Spleen (tissue), 11 donors: ENCODE results near the gene DDAH1. TPM values are rescaled to one million over a fixed set of nuclear protein-coding genes. Genes with fewer than 3 reads are reported as not detected.

Experiments
- DNase-seq: peaks from one replicate; pipeline ENCODE4 v3.0.0-alpha.2; 2020
- H3K27ac ChIP-seq, 8 donors: fragments of 200-600 bp; sonication (generic) in 7 of 8; 1 replicate in 4 of 8; 2 replicates in 4 of 8; pipeline versions ENCODE4 v1.5.0 to v1.8.0; 2016 to 2021; ENCODE audit warnings: inconsistent platforms in 4 of 8, mild to moderate bottlenecking in 4 of 8, moderate library complexity in 1 of 8
- H3K27me3 ChIP-seq, 7 donors: fragments of 200-600 bp; sonication (generic) in 6 of 7; replicated peaks in 1 of 7; 1 replicate in 4 of 7; 2 replicates in 3 of 7; pipeline versions ENCODE4 v1.5.0 to v1.8.0; 2016 to 2021; ENCODE audit warnings: inconsistent platforms in 3 of 7, mild to moderate bottlenecking in 1 of 7
- H3K36me3 ChIP-seq, 6 donors: fragments of 200-600 bp; sonication (generic) in 5 of 6; 1 replicate in 4 of 6; 2 replicates in 2 of 6; pipeline versions ENCODE4 v1.5.0 to v1.8.0; 2016 to 2021; ENCODE audit warnings: inconsistent platforms in 2 of 6
- H3K4me1 ChIP-seq, 6 donors: fragments of 200-600 bp; sonication (generic) in 5 of 6; 1 replicate in 3 of 6; 2 replicates in 3 of 6; pipeline versions ENCODE4 v1.5.0 to v1.8.0; 2016 to 2021; ENCODE audit warnings: inconsistent platforms in 3 of 6
- H3K4me3 ChIP-seq, 8 donors: fragments of 200-600 bp; sonication (generic) in 7 of 8; 1 replicate in 4 of 8; 2 replicates in 4 of 8; pipeline versions ENCODE4 v1.5.0 to v1.8.0; 2016 to 2021; ENCODE audit warnings: inconsistent platforms in 4 of 8, mild to moderate bottlenecking in 4 of 8, moderate library complexity in 2 of 8
- H3K9me3 ChIP-seq, 8 donors: fragments of 200-600 bp; sonication (generic) in 7 of 8; 1 replicate in 4 of 8; 2 replicates in 4 of 8; pipeline versions ENCODE4 v1.5.0 to v1.8.0; 2016 to 2021; ENCODE audit warnings: inconsistent platforms in 4 of 8
- CTCF ChIP-seq, 11 experiments: fragments of 200-600 bp in 7 of 11; fragments of 450-650 bp in 4 of 11; sonication (generic) in 4 of 11; IDR thresholded peaks in 8 of 11; conservative IDR thresholded peaks in 3 of 11; 1 replicate in 7 of 11; 2 replicates in 4 of 11; pipeline versions ENCODE4 v1.4.0 to v1.8.0; 2016 to 2021; ENCODE audit warnings: antibody characterized with exemption in 11 of 11, inconsistent platforms in 4 of 11, mild to moderate bottlenecking in 1 of 11
- POLR2A ChIP-seq, 3 donors: fragments of 450-650 bp; IDR thresholded peaks; one replicate each; pipeline ENCODE4 v1.5.1; 2017; ENCODE audit warnings: antibody characterized with exemption in 3 of 3, mild to moderate bottlenecking in 1 of 3
- POLR2AphosphoS5 ChIP-seq, 3 donors: sonication (generic); formaldehyde crosslinking; IDR thresholded peaks; one replicate each; pipeline ENCODE4 v1.5.1; 2017; ENCODE audit warnings: antibody characterized with exemption in 3 of 3
- WGBS, 5 donors: extraction: QIAGEN DNeasy Blood & Tissue Kit in 3 of 5; methylation state at CpG; one replicate each; pipeline versions ENCODE4 v1.1.5 to v1.1.7; 2013 to 2018; 5-methylcytosine and 5-hydroxymethylcytosine counted together
- intact Hi-C: fragments of 100-400 bp; cut with DNase I; formaldehyde crosslinking; loops from one replicate; pipeline ENCODE4 v1.15.0; 2023; ENCODE audit warnings: low total_unique reads
- polyA plus RNA-seq, 3 donors: library from polyadenylated mRNA; stranded (reverse); fragments of 200-250 nt; gene quantifications; one replicate each; pipeline ENCODE4 v1.2.1, GENCODE V29; 2013
- total RNA-seq, 7 donors: library from RNA; depleted of rRNA in 3 of 7; stranded (reverse); fragments of >200 nt in 3 of 7; fragmentation: NEBNext Ultra II Directional in 4 of 7; extraction: Animal tissue kit (Norgen Biotek cat#: 25700) in 4 of 7; gene quantifications; one replicate each; pipeline versions ENCODE4 v1.1.0 to v1.2.1, GENCODE V29; 2016 to 2021
- donor health status: healthy with polysubstance abuse.
- donor health status: DM: no; HTN: no; CAD: no; lungs with moderate emphysema.
- donor health status: DM: no; HTN: no; CAD: no.
- donor health status: Bipolar disorder and iron deficiency.
- donor health status: healthy.
- donor health status: DM: no; HTN: no; CAD: no.
- donor health status: DM: yes; HTN: yes; CAD: no.

Gene DDAH1
- total and polyA plus RNA-seq, 10 donors, result 1.8 to 19.8 (median 13.7) TPM

GRCh38 chr1:85480566-85480965, 15.6 kb upstream of the DDAH1 start:
- H3K27me3 ChIP-seq, result no peaks in the 10 kb centered on the region

GRCh38 chr1:85479491-85479890, 14.5 kb upstream of the DDAH1 start:
- Histone ChIP-seq H3K9me3 (no peaks in the 10 kb centered on the region), H3K4me1 (no peaks in the 10 kb centered on the region), H3K36me3 (no peaks in the 10 kb centered on the region), H3K4me3 (no peak overlapping the region), H3K27ac (no peak overlapping the region), H3K27me3 (no peaks in the 10 kb centered on the region)
- intact Hi-C loops, result no loop called here
- TF ChIP-seq POLR2A (IDR thresholded peaks at IDR 0.05) (no peak), CTCF (IDR thresholded peaks at IDR 0.05 in 8 of 11, conservative IDR thresholded peaks at IDR 0.05 in 3 of 11) (no peak), POLR2AphosphoS5 (IDR thresholded peaks at IDR 0.05) (no peak)
- no peak for DNase-seq
- 83 to 98% (median 85%) methylated on average over 1 of the region's 1 CpG for WGBS, 5 donors

More at GRCh38 chr1:85480566-85480965, 15.6 kb upstream of the DDAH1 start:
- Histone ChIP-seq H3K27ac (no peak overlapping the region), H3K4me3 (no peak overlapping the region), H3K9me3 (no peaks in the 10 kb centered on the region), H3K4me1 (no peaks in the 10 kb centered on the region), H3K36me3 (no peaks in the 10 kb centered on the region)
- TF ChIP-seq CTCF (IDR thresholded peaks at IDR 0.05 in 8 of 11, conservative IDR thresholded peaks at IDR 0.05 in 3 of 11), result no peak
- TF ChIP-seq POLR2A (IDR thresholded peaks at IDR 0.05), result no peak
- TF ChIP-seq POLR2AphosphoS5 (IDR thresholded peaks at IDR 0.05), result no peak
- DNase-seq, result no peak
- 82 to 89% (median 87%) methylated on average over 2 of the region's 2 CpGs for WGBS, 5 donors
- intact Hi-C loops, result no loop called here

- no peak for DNase-seq
These were observed 13.4 kb upstream of the DDAH1 start for GRCh38 chr1:85478366-85478765.

GRCh38 chr1:85475055-85475454, 10.1 kb upstream of the DDAH1 start:
- Histone ChIP-seq H3K36me3 (no peaks in the 10 kb centered on the region), H3K9me3 (no peaks in the 10 kb centered on the region), H3K4me1 (no peaks in the 10 kb centered on the region), H3K27me3 (no peaks in the 10 kb centered on the region), H3K4me3 (no peak overlapping the region), H3K27ac (no peak overlapping the region)
- WGBS, 5 donors, result 81 to 87% (median 84%) methylated on average over 3 of the region's 3 CpGs
- no peak for TF ChIP-seq POLR2A (IDR thresholded peaks at IDR 0.05)
- TF ChIP-seq CTCF (IDR thresholded peaks at IDR 0.05 in 8 of 11, conservative IDR thresholded peaks at IDR 0.05 in 3 of 11), result no peak
- no peak for TF ChIP-seq POLR2AphosphoS5 (IDR thresholded peaks at IDR 0.05)
- no peak for DNase-seq
- intact Hi-C loops, result no loop called here

More at GRCh38 chr1:85478366-85478765, 13.4 kb upstream of the DDAH1 start:
- TF ChIP-seq POLR2A (IDR thresholded peaks at IDR 0.05) (no peak), POLR2AphosphoS5 (IDR thresholded peaks at IDR 0.05) (no peak), CTCF (IDR thresholded peaks at IDR 0.05 in 8 of 11, conservative IDR thresholded peaks at IDR 0.05 in 3 of 11) (no peak)
- Histone ChIP-seq H3K36me3 (no peaks in the 10 kb centered on the region), H3K27ac (no peak overlapping the region), H3K4me3 (no peak overlapping the region), H3K9me3 (no peaks in the 10 kb centered on the region), H3K27me3 (no peaks in the 10 kb centered on the region), H3K4me1 (no peaks in the 10 kb centered on the region)
- 68 to 93% (median 72%) methylated on average over 1 of the region's 1 CpG for WGBS, 5 donors
- intact Hi-C loops, result no loop called here
